ENCODE measurements around the gene RANBP10. TPM values are rescaled to one million over a fixed set of nuclear protein-coding genes. Genes with fewer than 3 reads are reported as not detected.

RANBP10 gene
- total and polyA plus RNA-seq, 10 of the 15 experiments (the other 5 are each of a cell fraction or from before 2014, with no cell fraction given): 1.2 to 20.4 (median 10.8) TPM

DNA sequence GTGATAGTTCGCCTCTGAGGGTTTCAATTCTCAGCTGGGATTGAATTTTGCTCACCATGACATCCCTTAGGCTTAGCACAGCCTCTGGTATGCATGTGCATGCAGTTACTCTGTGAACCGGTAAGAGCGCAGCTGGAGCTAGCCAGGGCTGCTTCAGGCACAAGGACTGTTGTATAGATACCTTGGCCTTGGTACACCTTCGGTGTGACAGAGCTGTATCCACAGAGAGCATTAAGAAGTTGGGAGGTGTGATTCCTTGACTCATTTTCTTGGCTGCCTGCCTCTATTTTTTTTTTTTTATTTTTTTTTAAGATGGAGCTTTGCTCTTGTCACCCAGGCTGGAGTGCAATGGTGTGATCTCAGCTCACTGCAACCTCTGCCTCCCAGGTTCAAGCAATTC is 38.1 kb upstream of the RANBP10 start (continued):
- no peak for TF ChIP-seq E2F8 (IDR thresholded peaks at IDR 0.05; ENCODE audit: low read depth, partially characterized antibody)
- TF ChIP-seq BRCA1 (IDR thresholded peaks at IDR 0.05; ENCODE audit: low read depth, low read length): no peak
- no peak for TF ChIP-seq YY1 (IDR thresholded peaks at IDR 0.05; ENCODE audit: low read depth, low read length)
- no peak for TF ChIP-seq CHD1 (IDR thresholded peaks at IDR 0.05; ENCODE audit: low read depth, low read length)

GRCh38 chr16:67843343-67843765 is 37.0 kb upstream of the RANBP10 start:
- H3K9ac ChIP-seq (ENCODE audit: control insufficient read depth, insufficient read depth, low read length): peak overlapping the region; percentile 91
- DNase-seq (ENCODE audit: low read depth, low spot score) (no peak), ATAC-seq (no peak), FAIRE-seq (no peak)
- no peaks in the 10 kb centered on the region for H4K20me1 ChIP-seq (ENCODE audit: control insufficient read depth, insufficient read depth)
- H3K27me3 ChIP-seq (replicated peaks in 1 of 2; ENCODE audit: control insufficient read depth in 2 of 2, insufficient read depth in 2 of 2, low read length in 1 of 2): no peaks in the 10 kb centered on the region
- RAD21 ChIA-PET (ENCODE audit: unreplicated experiment): no interaction called here
- H3K4me1 ChIP-seq (ENCODE audit: control insufficient read depth, insufficient read depth, low read length): peaks cover 29% of the 10 kb centered on the region
- in situ Hi-C loops (cut with MboI) (no loop called here), intact Hi-C loops (cut with micrococcal nuclease; ENCODE audit: unreplicated experiment) (no loop called here)
- TF ChIP-seq EED (IDR thresholded peaks at IDR 0.05; ENCODE audit: low read depth) (0 out of 2 replicates have a peak, but pooled peaks have one; percentile 17), CHD2 (IDR thresholded peaks at IDR 0.05; ENCODE audit: borderline replicate concordance, low read depth, low read length) (no peak), NR2C1 (IDR thresholded peaks at IDR 0.05) (no peak)
- TF ChIP-seq, protein P1, sequence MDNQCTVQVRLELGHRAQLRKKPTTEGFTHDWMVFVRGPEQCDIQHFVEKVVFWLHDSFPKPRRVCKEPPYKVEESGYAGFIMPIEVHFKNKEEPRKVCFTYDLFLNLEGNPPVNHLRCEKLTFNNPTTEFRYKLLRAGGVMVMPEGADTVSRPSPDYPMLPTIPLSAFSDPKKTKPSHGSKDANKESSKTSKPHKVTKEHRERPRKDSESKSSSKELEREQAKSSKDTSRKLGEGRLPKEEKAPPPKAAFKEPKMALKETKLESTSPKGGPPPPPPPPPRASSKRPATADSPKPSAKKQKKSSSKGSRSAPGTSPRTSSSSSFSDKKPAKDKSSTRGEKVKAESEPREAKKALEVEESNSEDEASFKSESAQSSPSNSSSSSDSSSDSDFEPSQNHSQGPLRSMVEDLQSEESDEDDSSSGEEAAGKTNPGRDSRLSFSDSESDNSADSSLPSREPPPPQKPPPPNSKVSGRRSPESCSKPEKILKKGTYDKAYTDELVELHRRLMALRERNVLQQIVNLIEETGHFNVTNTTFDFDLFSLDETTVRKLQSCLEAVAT (IDR thresholded peaks at IDR 0.05): peak; percentile 53; the same call in 1 of the 2 replicates
- H3K4me3 ChIP-seq: peak overlapping the region; percentile 96
- POLR2A ChIA-PET: no interaction called here
- no peak overlapping the region; the same call in 1 of the 2 replicates for H2AFZ ChIP-seq (ENCODE audit: control insufficient read depth, low read depth, low read length)
- CTCF ChIA-PET: interaction anchor here (1.1 to 2.0 kb wide), 5 partner anchors 10 to 321 kb away, joined by 3 to 8 read pairs (median 5); partner anchors contain the start of gene EDC4
- 8% methylated on average over 11 of the region's 11 CpGs for WGBS (ENCODE audit: insufficient coverage, insufficient replicate concordance, low lambda C conversion rate, missing lambda C conversion rate)
- no peaks in the 10 kb centered on the region for H3K9me3 ChIP-seq (replicated peaks; ENCODE audit: control insufficient read depth, insufficient read depth, low read length)
- H3K36me3 ChIP-seq (ENCODE audit: control insufficient read depth in 2 of 2, insufficient read depth in 2 of 2, low read length in 1 of 2): peaks cover 0 to 4% of the 10 kb centered on the region in 2 experiments; a peak in 1 of 4 replicates
- peak overlapping the region; percentile 38; the same call in 1 of the 2 replicates for H3K27ac ChIP-seq (ENCODE audit: control insufficient read depth, insufficient read depth)
- TSS peak; percentile 31 for BruUV-seq (replicated peaks)
- peak overlapping the region; percentile 93 for H3K4me2 ChIP-seq (ENCODE audit: control insufficient read depth, insufficient read depth)
- SMC1A ChIA-PET (ENCODE audit: uncharacterized antibody, unreplicated experiment): interaction anchor here (0.7 to 1.7 kb wide), 3 partner anchors 10 to 30 kb away, joined by 3 to 5 read pairs (median 3); partner anchors contain the start of gene EDC4
- peaks cover 46% of the 10 kb centered on the region for H3K79me2 ChIP-seq (ENCODE audit: control insufficient read depth, insufficient read depth, low read length)
